RWPE1 (cell line): ENCODE measurements around the gene MMP21.

ENCODE experiments used
- CTCF ChIA-PET: fragments of 350-600 bp; sonication (Branson Sonifier 250); formaldehyde crosslinking; extraction: SDS; loops from one replicate; lab custom pipeline; 2021; lab: Yijun Ruan, JAX
- POLR2A ChIA-PET: fragments of 400-600 bp; formaldehyde crosslinking; extraction: SDS; loops from one replicate; lab custom pipeline; 2020; ENCODE audit warnings: antibody characterized with exemption; ENCODE audit not compliant: low non-redundant PET; lab: Yijun Ruan, JAX
- DNase-seq: peaks from one replicate; pipeline ENCODE4 v3.0.0; 2012; ENCODE audit warnings: low spot score
- H3K27ac ChIP-seq: fragments of 450-650 bp; 2 replicates; pipeline ENCODE4 v1.5.1; 2017
- TF ChIP-seq, protein P1 (sequence below): fragments of 450-650 bp; conservative IDR thresholded peaks from 2 replicates; pipeline ENCODE4 v1.5.1; 2017; ENCODE audit warnings: low read depth, mild to moderate bottlenecking

The MMP21 gene

DNA sequence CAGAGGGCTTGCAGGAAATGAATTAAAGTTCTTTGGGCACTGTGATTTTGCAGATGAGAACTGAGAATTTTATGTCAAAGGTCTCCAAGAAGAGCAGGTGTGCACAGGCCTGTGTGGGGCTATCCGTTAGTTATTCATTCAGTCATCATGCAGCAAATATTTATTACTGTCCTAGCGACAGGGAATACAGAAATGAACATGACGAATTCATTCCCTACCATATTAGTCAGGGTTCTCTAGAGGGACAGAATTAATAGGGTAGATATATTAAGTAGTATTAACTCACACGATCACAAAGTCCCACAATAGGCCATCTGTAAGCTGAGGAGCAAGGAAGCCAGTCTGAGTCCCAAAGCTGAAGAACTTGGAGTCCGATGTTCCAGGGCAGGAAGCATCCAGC, 2.9 kb upstream of the MMP21 start:
- no peak for DNase-seq
- H3K27ac ChIP-seq = no peak overlapping the region
- POLR2A ChIA-PET = no interaction called here
- TF ChIP-seq, protein P1, sequence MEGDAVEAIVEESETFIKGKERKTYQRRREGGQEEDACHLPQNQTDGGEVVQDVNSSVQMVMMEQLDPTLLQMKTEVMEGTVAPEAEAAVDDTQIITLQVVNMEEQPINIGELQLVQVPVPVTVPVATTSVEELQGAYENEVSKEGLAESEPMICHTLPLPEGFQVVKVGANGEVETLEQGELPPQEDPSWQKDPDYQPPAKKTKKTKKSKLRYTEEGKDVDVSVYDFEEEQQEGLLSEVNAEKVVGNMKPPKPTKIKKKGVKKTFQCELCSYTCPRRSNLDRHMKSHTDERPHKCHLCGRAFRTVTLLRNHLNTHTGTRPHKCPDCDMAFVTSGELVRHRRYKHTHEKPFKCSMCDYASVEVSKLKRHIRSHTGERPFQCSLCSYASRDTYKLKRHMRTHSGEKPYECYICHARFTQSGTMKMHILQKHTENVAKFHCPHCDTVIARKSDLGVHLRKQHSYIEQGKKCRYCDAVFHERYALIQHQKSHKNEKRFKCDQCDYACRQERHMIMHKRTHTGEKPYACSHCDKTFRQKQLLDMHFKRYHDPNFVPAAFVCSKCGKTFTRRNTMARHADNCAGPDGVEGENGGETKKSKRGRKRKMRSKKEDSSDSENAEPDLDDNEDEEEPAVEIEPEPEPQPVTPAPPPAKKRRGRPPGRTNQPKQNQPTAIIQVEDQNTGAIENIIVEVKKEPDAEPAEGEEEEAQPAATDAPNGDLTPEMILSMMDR = no peak
- CTCF ChIA-PET = no interaction called here

DNA sequence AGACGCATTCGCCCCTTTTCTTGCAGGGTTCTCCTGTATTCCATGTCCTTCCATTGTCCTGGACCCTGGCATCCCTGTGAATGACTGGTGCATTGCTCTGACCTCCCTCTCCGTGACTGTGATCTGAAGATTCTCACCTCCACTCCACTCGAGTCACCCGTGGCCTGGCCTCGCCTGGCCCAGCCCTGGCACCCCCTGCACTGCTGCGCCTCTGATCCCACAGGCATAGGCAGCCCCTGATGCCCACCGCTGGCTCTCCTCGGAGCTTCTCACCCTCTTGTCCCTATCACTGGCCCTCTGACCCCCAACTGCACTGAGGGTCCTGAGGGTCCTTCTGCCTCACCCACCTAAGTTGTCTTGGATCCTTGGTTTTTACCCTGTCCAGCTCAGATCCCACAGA, 2.2 kb upstream of the MMP21 start:
- no peak for DNase-seq
- CTCF ChIA-PET = no interaction called here
- POLR2A ChIA-PET = no interaction called here
- TF ChIP-seq, protein P1 = no peak
- H3K27ac ChIP-seq = no peak overlapping the region

DNA sequence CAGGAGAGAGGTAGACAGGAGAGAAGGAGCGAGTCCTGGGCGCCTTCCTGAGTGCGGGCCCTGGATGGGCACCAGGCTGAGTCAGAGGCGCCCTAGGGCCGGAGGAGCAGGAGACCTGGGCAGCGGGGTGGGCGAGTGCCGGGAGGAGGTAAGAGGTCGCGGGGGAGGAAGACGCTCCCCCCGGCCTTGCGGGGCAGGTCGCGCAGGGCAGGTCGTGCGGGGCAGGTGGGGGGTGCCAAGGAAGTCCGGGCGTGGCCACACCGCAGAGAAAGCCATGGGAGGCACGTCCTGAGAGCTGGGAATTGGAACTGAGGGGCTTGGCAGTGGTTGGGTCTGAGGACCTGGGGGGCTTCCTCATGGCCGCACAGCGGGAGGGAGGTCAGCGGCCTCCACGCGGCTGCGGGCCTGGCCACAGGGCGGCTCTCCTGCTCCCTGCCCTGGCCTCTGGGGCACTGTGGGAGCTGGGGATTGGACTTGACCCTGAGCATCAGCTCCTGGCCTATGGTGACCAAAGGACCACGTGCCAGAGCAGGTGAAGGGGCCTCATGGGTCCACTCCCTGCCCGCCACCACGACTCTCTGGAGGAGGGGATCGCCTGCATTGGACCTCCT, 935 bp downstream of the MMP21 start:
- H3K27ac ChIP-seq = no peak overlapping the region
- ChIA-PET CTCF (no interaction called here), POLR2A (no interaction called here)
- DNase-seq = no peak
- TF ChIP-seq, protein P1 = no peak

DNA sequence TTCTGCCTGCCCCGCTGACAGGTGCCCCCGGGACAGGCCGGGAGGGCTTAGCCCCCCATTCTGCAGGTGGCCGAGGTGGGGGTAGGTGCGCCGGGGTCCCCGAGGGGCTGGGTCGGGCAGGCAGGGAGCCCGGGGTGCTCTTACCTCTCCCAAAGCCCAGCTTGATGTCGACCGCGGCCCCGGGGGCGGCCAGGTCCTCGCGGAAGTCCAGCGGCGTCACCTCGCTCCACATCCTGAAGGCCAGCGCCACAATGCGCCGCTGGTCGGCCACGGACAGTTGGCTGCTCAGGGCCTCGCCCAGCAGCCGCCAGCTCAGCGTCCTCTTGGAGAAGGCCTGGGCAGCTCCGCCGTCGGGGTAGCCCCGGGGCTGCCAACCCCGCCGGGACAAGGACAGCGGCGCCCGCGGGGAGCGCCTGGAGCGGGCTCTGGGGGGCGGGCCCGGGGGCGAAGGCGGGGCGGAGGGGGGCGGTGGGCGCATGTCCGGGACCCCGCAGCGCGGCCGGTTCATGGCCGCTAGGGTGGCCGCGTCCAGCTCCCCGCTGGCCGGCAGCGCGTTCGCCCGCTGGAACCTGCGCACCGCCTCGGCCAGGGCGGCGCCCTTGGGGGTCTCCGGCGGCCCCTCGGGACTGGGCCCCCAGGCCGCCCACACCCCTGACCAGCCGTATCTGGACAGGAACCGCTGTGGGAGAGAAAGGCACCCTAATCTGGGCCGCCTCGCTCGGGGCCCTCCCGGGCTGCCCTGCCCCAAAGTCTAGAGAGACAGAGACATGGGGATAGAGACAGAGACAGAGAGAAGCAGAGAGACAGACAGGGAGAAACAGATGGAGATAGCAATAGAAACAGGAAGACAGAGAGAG, 1.7 kb downstream of the MMP21 start:
- H3K27ac ChIP-seq = no peak overlapping the region
- DNase-seq = no peak
- POLR2A ChIA-PET = no interaction called here
- TF ChIP-seq, protein P1 = no peak
- CTCF ChIA-PET = no interaction called here

DNA sequence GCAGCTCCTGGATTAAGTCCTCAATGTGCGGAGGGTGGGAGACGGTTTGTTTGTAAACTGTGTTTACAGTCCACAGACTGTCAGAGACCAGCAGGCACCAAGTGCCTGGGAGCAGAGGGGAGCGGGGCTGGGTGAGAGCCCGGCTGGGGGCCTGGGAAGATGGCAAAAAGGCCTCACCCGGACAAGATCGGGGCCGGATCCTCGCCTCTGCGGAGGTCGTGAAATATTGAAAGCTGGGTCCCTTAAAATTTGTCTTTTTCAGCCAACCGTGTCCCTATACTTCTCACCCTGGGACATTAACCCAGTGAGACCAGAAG, 2.8 kb downstream of the MMP21 start:
- DNase-seq = no peak
- ChIA-PET CTCF (no interaction called here), POLR2A (no interaction called here)
- H3K27ac ChIP-seq = no peak overlapping the region
- TF ChIP-seq, protein P1 = no peak

DNA sequence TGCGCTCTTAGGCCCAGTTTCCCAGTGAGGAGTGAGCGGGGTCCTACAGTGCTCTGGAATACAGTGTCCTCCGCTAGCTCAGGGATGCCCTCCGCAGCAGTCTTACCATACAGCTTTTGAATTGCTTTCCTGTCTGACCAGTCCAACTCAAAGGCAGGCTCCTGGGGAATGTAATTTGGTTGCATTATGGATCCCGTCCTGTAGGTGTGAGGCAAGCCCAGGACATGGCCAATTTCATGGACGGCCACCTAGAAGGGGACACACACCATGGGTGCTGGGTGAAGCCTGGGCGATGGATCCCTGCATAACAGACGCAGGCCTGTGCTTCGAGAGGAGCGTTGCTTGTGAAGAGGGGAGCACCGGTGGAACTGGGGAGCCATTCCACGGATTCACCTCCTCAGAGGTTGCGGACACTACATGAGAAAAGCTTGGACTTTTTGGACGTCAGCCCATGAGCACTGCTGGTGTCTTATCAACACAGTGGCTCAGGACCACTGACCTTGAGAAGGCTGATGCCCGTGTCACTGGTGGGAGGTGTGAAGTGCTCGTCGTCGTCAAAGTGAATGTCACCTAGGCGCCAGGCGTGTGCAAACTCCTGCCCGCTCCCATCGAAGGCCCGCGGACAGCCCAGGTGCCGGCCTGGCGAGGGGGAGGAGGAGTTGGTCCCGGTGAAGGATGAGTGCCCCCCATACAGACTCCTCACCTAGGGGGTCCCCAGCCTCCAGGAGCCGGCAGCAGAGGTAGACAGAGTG, 3.3 kb downstream of the MMP21 start:
- no peak overlapping the region for H3K27ac ChIP-seq
- ChIA-PET POLR2A (no interaction called here), CTCF (interaction anchor here (0.6 kb wide), 1 partner anchor 16 kb away, joined by 3 read pairs; no protein-coding TSS in a partner anchor)
- DNase-seq = no peak
- TF ChIP-seq, protein P1 = no peak
